ENCODE data around the gene CCDC116. TPM values are rescaled to one million over a fixed set of nuclear protein-coding genes. Genes with fewer than 3 reads are reported as not detected.
A peak's percentile ranks its signal among the peaks of the same experiment; 100 is the strongest.

CCDC116 gene
- total RNA-seq, 4 donors from 2014 or later, result 1.0 TPM; not detected in 2

DNA sequence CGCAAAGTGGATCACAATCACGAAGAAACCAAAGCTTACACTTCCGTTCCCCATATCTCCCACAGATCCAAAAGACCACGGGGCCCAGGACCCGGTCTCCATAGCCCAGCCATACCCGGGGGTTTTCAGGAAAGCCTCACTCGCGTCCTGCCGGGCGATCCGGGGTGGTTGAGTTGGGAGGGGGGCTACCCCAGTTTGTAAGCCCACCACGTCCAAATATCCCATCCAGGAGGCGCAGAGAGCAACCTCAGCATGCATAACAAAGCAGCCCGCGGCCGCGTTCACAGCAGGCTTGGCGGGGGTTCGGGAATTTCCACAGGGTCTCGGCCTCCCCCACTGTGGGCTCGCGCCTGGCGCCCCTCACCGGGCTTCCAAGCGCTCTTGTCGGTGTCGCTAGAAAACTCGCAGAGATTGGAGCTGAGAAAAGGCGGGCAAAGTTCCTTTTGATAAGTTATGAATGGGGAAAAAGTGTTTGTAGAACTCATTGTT, 19.0 kb downstream of the CCDC116 start:
- Histone ChIP-seq H3K27ac (no peak overlapping the region), H3K9me3 (no peaks in the 10 kb centered on the region), H3K4me1 (peaks cover 22% of the 10 kb centered on the region), H3K36me3 (no peaks in the 10 kb centered on the region), H3K4me3 (peak overlapping the region; percentile 57), H3K27me3 (no peaks in the 10 kb centered on the region)
- no peak for DNase-seq (ENCODE audit: low spot score in 2 of 2)
- WGBS, result under 1% methylated on average over 24 of the region's 29 CpGs
- TF ChIP-seq POLR2A (IDR thresholded peaks at IDR 0.05), result no peak
- no peak for TF ChIP-seq POLR2AphosphoS5 (IDR thresholded peaks at IDR 0.05)
- no peak for TF ChIP-seq EP300 (IDR thresholded peaks at IDR 0.05)
- TF ChIP-seq, protein P1, sequence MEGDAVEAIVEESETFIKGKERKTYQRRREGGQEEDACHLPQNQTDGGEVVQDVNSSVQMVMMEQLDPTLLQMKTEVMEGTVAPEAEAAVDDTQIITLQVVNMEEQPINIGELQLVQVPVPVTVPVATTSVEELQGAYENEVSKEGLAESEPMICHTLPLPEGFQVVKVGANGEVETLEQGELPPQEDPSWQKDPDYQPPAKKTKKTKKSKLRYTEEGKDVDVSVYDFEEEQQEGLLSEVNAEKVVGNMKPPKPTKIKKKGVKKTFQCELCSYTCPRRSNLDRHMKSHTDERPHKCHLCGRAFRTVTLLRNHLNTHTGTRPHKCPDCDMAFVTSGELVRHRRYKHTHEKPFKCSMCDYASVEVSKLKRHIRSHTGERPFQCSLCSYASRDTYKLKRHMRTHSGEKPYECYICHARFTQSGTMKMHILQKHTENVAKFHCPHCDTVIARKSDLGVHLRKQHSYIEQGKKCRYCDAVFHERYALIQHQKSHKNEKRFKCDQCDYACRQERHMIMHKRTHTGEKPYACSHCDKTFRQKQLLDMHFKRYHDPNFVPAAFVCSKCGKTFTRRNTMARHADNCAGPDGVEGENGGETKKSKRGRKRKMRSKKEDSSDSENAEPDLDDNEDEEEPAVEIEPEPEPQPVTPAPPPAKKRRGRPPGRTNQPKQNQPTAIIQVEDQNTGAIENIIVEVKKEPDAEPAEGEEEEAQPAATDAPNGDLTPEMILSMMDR (IDR thresholded peaks at IDR 0.05), result no peak

DNA sequence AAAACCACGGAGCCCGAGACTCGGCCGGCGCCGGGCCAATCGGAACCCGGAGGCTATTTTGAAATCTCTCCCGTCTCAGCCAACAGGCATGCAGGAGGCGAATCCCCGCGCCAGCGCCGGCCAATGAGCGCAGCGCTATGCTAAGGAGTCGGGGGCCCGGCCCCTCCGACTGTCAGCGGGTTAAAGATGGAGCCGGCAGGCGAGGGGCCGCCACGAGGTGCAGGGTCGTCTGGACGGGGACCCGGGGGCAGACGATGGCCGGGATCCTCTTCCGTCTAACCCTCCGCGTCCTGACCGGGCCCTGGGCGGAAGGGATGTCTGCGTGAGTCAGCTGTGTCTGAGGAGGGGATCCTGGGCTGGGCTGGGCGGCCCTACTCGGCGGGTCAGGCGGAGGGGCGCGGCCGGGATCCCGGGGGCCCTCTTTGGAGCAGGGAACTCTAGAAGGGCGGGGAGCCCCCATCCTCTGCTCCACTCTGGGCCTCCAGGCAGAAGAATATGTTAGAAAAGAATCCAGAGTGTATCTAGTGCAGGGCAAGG, 19.5 kb downstream of the CCDC116 start:
- H3K9me3 ChIP-seq, result no peaks in the 10 kb centered on the region
- H3K4me1 ChIP-seq, result peaks cover 27% of the 10 kb centered on the region
- WGBS, result under 1% methylated on average over 35 of the region's 44 CpGs
- H3K27me3 ChIP-seq, result peaks cover under 1% of the 10 kb centered on the region
- TF ChIP-seq POLR2AphosphoS5 (IDR thresholded peaks at IDR 0.05), result no peak
- TF ChIP-seq EP300 (IDR thresholded peaks at IDR 0.05), result no peak
- TF ChIP-seq POLR2A (IDR thresholded peaks at IDR 0.05), result no peak
- TF ChIP-seq, protein P1 (IDR thresholded peaks at IDR 0.05), result no peak
- DNase-seq (ENCODE audit: low spot score in 2 of 2), result peak; percentile 91 to 95
- H3K27ac ChIP-seq, result no peak overlapping the region
- H3K4me3 ChIP-seq, result peak overlapping the region; percentile 57
- no peaks in the 10 kb centered on the region for H3K36me3 ChIP-seq

DNA sequence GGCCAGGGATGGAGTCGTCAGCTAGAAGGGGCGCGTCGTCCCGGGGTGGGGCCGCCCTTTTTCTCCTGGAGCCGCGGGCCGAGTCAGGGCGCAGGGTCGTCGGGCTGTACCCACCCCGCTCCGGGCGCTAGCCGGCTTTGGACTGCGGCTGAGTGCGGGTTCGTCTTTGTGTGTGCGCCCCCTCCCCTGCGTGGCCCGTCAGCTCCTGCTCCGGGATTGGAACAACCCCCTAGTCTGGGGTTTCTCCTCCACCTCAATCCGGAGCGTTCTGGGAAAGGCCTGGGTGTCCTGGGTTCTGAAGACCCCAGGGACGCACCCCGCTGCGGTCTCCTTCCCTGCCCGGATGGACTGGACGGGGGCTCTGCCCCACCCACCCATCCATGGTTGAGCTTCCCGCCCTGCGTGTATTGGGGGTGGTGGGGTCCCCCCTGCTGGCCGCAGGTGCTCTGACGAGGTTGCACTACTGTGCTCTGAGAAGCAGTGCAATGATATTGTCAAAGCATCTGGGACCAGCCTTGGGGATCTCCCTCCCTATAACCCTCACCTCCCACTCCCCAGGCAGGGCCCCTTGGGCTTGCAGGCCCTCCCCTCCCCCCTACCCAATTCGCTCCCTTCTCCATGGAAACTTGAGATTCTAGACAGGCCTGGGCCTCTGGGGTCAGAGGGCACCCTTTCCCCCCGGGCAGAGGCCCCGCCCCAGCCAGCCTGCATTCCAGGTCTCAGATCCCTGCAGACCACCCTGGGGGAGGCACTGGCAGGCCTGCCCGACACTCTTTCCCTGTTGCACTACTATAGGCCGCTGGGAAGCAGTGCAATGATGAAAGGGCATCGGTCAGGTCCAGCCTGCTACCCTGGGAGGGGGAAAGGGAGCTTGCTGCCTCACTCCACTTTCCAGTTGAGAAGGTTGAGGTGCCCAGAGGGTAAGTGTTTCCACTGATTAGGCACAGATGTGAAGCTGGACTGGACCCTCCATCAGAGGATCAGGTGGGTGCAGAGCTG, 20.3 kb downstream of the CCDC116 start:
- TF ChIP-seq EP300 (IDR thresholded peaks at IDR 0.05), result no peak
- TF ChIP-seq, protein P1 (IDR thresholded peaks at IDR 0.05), result no peak
- no peak for TF ChIP-seq POLR2AphosphoS5 (IDR thresholded peaks at IDR 0.05)
- no peak for TF ChIP-seq POLR2A (IDR thresholded peaks at IDR 0.05)
- Histone ChIP-seq H3K9me3 (no peaks in the 10 kb centered on the region), H3K27ac (no peak overlapping the region), H3K4me1 (peaks cover 35% of the 10 kb centered on the region), H3K27me3 (peaks cover 7% of the 10 kb centered on the region), H3K4me3 (peak overlapping the region; percentile 57), H3K36me3 (no peaks in the 10 kb centered on the region)
- 33% methylated on average over 15 of the region's 40 CpGs for WGBS
- no peak for DNase-seq (ENCODE audit: low spot score in 2 of 2)

DNA sequence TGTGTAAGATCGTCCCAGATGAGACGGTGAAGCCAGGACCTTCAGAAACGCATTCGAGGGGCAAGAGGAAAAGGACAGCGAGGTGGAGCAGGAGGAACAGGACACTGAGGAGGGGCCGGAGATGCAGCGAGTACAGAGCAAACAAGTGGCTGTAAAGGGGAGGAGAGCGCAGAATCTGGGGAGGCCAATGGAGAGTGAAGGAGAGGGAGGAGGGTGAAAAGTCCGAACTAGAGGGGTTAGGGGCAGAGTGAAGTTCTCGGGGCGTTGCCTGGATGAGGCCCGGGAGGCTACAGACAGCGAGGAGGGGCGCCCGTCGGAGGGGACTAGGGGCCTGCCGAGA, 24.4 kb downstream of the CCDC116 start:
- H3K36me3 ChIP-seq, result no peaks in the 10 kb centered on the region
- H3K27me3 ChIP-seq, result peaks cover 7% of the 10 kb centered on the region
- peaks cover 27% of the 10 kb centered on the region for H3K4me1 ChIP-seq
- no peak for TF ChIP-seq EP300 (IDR thresholded peaks at IDR 0.05)
- TF ChIP-seq, protein P1 (IDR thresholded peaks at IDR 0.05), result no peak
- no peak for TF ChIP-seq POLR2AphosphoS5 (IDR thresholded peaks at IDR 0.05)
- no peak for TF ChIP-seq POLR2A (IDR thresholded peaks at IDR 0.05)
- no peak overlapping the region for H3K27ac ChIP-seq
- H3K9me3 ChIP-seq, result no peaks in the 10 kb centered on the region
- WGBS, result 29% methylated on average over 17 of the region's 17 CpGs
- peak overlapping the region; percentile 58 for H3K4me3 ChIP-seq
- DNase-seq (ENCODE audit: low spot score in 2 of 2), result no peak
